ENCODE data around the gene KCNT2.
A peak's percentile ranks its signal among the peaks of the same experiment; 100 is the strongest.
"Not testable (repeated sequence)": the region's sequence is repeated elsewhere in the genome, so short reads cannot be mapped to it uniquely, and the experiment has no call there.

KCNT2 gene
- total RNA-seq, result 0 to 3.6 (median 0) reads per million in 17 experiments

GRCh38 chr1:196608390-196609369 is at the start of gene KCNT2:
TSS of gene KCNT2 (minus strand) at chr1:196608440. CDS start at chr1:196608309, 131 bp downstream.
- DNase-seq, result peak in 1 of 4 experiments; percentile 3

GRCh38 chr1:196655494-196655893 is 47.3 kb upstream of the KCNT2 start:
- DNase-seq, result no peak

DNA sequence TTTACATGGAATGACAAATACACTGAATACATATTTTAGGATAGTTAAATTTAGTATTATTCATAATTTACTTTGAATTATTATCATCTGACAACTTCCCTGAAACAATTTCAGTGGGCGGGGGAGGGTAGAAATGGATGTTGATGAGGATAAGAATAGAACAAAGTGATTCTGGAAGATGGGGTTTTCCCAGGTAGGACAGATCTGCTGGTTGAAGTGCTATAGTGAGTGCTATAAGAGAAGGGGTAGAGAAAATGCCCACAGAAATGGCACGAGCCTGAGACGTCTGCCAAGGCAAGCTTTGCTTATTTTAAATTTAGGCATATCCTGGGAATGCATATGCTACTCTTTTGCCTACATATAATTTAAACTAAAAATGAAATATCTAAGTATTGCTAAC is 46.8 kb upstream of the KCNT2 start:
- DNase-seq, result no peak

GRCh38 chr1:196654271-196654670 is 46.0 kb upstream of the KCNT2 start:
- DNase-seq, result no peak

DNA sequence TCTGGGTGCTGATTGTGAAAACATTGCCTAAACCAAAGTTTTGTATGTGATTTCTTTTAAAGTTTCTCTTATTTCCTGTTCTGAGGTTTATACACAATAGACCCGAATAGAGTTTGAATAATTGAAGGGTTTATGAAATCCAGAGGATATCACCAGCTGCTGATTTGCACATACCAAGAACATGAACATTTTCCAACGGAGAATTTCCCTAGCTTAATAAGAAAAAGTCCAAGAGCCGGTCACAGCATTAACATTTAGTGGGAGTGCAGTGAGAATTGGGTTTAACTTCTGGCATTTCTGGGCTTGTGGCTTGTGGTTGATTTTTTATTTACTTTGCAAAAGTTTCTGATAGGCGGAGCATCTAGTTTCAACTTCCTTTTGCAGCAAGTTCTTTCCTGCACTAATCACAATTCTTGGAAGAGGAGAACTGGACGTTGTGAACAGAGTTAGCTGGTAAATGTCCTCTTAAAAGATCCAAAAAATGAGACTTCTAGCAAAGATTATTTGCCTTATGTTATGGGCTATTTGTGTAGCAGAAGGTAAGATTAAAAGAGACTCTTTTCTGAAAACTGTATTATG is 43.5 kb upstream of the KCNT2 start, which contains the start of gene CFH:
TSS of gene CFH (plus strand) at position 407 of the 579 bp plus-strand sequence. CDS start at position 482, 75 bp downstream.
- peak; percentile 8 to 59 (median 25) for DNase-seq

GRCh38 chr1:196651079-196651478 is 42.8 kb upstream of the KCNT2 start:
- no peak for DNase-seq

DNA sequence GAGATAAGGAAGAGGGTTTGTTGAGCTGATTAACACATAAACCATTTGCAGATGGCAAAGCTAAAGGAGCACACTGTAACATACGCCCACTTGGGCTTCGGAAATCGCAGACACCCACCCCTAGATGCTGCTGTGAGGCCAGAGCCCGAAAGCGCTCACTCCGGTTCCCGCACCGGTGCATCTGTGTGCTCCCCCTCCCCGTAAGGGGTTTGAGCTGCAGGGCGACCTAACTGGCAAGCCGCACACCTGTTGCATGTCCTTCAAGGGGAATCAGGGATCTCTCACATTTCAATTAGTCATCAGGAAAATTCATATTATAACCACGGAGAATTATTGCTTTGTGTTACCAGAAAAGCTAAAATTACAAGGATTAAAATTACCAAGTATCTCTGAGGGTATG is 42.2 kb upstream of the KCNT2 start:
- no peak for DNase-seq

GRCh38 chr1:196649990-196650389 is 41.8 kb upstream of the KCNT2 start:
- no peak for DNase-seq

- no peak for DNase-seq
Measured at GRCh38 chr1:196640976-196641375, 32.7 kb upstream of the KCNT2 start.

DNA sequence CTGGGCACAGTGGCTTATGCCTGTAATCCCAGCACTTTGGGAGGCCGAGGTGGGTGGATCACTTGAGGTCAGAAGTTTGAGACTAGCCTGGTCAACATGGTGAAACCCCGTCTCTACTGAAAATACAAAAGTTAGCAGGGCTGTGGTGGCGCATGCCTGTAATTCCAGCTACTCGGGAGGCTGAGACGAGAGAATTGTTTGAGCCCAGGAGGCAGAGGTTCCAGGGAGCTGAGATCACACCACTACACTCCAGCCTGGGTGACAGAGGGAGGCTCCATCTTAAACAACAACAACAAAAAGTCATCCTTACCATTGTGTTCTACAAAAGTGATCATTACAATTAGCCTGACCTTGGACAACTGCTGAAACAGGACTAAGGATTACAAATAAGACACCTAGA is 31.1 kb upstream of the KCNT2 start:
- not testable (repeated sequence) for DNase-seq

DNA sequence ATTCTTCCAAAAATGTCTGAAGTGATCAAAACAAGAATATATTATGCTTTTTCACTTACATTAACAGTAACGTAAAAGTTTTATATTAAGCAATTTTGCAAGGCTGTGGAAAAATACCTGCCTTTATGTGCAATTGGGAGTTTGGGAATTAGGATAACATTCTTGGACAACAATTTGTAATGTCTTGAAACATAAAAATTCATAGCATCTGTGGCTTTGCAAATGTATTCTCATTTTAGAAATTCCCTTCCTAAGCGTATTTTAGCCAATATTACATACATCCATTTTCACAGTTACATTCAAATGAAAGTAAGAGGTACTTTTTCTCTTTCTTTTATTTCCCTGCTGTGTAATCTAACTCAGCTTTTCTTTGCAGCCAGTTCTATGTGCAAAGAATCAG is 30.2 kb upstream of the KCNT2 start:
- no peak for DNase-seq

- DNase-seq, result no peak
Measured at GRCh38 chr1:196637606-196638005, 29.4 kb upstream of the KCNT2 start.

- DNase-seq, result no peak
Measured at GRCh38 chr1:196628838-196629237, 20.6 kb upstream of the KCNT2 start.

GRCh38 chr1:196623079-196623478 is 14.8 kb upstream of the KCNT2 start:
- no peak for DNase-seq

DNA sequence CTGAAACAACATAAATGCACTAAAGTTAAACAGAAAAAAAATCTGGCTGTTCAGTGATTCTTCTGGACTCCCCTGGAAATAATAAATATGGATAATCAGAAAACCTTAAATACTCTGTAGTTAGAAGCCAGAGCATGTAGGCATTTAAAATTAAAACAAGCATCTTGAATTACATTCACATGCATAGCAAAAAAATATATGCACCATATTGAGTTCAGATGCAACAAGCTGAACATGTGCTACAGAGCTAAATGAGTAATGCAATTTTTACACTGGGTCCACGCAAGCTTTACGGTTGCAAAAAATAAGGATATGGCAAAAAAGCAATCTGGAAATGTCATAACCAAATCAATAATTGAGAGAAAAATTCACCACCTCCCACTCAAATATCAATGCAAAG is 11.5 kb upstream of the KCNT2 start:
- no peak for DNase-seq

- no peak for DNase-seq
Measured at GRCh38 chr1:196611873-196612272, 3.6 kb upstream of the KCNT2 start.

DNA sequence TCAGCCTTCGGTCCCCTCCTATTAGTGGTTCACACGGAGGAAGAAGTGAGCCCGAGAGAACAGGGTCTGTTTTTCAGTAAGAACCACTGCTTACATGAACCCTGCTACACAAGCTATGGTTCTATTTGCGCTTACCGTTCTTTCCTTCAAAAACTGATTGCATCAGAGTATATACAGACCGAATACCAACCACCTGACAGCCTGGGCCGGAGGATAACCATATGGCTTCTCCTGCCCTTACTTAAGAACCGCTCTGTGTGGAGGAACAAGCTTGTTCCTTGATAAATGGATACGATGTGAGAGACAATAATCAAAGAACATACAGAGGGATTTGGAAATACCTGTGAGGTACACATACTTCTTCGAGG is 1.1 kb upstream of the KCNT2 start:
- DNase-seq, result no peak

- DNase-seq, result no peak
Measured at GRCh38 chr1:196607981-196608380, 259 bp downstream of the KCNT2 start.

DNA sequence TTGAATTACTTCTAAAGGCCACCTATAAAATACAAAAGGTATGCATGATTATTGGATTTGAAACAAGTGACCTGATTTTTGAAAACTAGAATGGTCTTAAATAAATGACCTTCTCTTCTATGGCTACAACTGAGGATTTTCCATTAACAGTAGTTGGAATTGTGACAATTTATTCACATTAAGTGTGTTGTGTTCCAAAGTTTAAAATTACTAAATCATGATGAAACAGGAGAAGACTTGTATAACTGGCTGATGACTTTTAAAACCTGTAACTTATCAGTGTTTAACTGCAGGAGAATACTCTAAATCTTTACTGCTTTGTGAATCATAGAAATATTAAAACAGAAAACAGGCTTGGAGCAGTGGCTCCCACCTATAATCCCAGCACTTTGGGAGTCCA is 4.6 kb downstream of the KCNT2 start:
- no peak for DNase-seq

DNA sequence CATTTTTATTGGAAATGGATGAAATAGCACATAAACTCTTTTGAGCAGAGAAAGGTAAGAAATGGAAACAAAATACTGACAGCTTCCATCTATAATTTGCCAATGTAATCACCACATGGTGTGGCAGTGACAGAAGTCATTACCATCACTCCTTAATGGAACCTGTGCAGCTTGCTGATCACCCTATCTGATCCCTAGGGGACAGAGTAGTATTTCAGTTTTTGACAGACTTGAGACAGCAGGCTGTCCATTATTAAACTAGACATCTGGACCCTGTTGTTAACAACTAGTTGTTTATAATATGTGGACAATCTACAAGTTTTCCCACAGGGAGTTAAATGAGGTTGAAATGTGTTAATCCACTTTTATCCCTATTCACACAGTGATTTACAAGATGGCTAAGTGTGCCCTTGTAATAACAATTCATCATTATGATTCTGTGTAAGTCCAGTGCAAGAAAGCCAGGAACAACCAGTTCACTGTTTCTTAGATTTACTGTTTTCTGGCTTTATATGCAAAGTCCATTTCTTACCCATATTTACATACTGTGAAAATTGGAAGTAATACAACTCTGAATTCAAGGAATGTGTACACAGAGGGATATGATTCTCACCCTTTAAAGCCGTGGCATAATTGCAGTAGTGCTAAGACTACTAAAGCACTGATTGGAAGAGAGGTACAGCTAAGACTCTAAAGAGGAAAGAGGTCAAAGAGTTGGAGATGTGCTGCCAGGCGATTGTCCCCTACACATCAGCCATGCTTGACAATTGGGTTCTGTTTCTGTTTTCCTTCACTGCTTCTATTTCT is 9.1 kb downstream of the KCNT2 start:
- no peak for DNase-seq

GRCh38 chr1:196594700-196595099 is 13.5 kb downstream of the KCNT2 start:
- DNase-seq, result no peak

- no peak for DNase-seq
Measured at GRCh38 chr1:196593955-196594354, 14.3 kb downstream of the KCNT2 start.

DNA sequence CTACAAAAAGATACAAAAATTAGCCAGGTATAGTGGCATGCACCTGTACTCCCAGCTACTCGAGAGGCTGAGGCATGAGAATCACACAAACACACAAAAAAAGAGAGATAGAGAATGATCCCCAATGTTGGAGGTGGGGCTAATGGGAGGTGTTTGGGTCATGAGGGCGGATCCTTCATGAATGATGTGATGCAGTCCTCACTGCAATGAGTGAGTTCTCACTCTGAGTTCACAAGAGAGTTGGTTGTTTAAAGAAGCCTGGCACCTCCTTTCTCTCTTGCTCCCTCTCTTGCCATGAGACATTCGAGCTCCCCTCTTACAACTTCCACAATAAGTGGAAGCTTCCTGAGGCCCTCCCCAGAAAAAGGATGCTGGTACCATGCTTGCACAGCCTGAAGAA is 17.3 kb downstream of the KCNT2 start:
- no peak for DNase-seq

Data from suppressor macrophage (primary cell).